ENCODE results near the gene NRXN3. TPM values are rescaled to one million over a fixed set of nuclear protein-coding genes. Genes with fewer than 3 reads are reported as not detected.

Gene NRXN3
- total and polyA plus RNA-seq, 8 donors, result 0.53 to 2.5 (median 1.5) TPM

DNA sequence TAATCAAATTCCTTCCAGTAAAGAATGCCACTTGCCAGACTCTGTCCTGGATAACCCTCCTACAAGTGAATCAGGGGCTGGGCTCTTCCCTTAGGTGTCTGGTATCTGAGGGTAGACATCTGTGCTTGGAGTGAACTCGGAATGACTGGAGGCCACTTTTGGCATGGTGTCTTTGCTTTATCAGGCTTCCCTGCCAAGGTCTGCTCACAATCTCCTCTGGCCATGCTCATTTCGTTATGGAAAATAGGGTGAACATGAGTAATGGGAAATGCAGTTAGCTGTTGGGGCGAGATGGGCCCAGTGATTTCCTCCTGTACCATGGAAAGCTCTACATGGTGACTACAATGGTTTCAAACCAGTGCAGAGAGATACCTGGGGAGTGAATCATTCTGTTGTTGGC lies 212.9 kb downstream of the NRXN3 start:
- no peaks in the 10 kb centered on the region for H3K4me1 ChIP-seq
- no peak overlapping the region for H3K27ac ChIP-seq
- no peak for TF ChIP-seq CTCF (IDR thresholded peaks at IDR 0.05)
- ATAC-seq (no peak), DNase-seq (no peak), FAIRE-seq (no peak)
- no peaks in the 10 kb centered on the region for H3K36me3 ChIP-seq
- 51 to 66% methylated on average over 3 of the region's 3 CpGs for WGBS, 2 donors
- H3K9me3 ChIP-seq, result no peaks in the 10 kb centered on the region
- intact Hi-C loops (cut with DNase I), result no loop called here
- no peak overlapping the region for H3K4me3 ChIP-seq
- H3K27me3 ChIP-seq, result no peaks in the 10 kb centered on the region

DNA sequence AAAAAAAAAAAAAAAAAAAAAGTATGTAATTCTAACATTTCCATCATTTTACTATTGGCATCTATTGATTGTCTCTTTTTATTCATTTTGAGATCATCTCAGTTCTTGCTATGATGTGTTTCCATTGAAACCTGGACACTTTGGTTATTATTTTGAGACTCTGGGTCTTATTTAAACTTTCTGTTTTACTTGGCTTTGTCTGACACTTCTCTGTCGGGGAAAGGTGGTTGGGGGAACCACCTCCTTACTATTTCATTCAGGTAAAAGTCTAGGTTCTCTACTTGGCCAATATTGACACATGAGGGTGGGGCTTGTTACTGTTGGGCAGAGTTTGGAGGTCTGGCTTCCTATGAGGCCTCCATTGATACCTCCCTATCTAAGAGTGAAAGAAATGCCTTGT lies 228.0 kb downstream of the NRXN3 start:
- TF ChIP-seq CTCF (IDR thresholded peaks at IDR 0.05), result no peak
- DNase-seq, result no peak
- Histone ChIP-seq H3K4me3 (no peak overlapping the region), H3K4me1 (no peaks in the 10 kb centered on the region), H3K27me3 (peaks cover 0 to 6% (median 0%) of the 10 kb centered on the region in 4 donors), H3K9me3 (no peaks in the 10 kb centered on the region), H3K27ac (no peak overlapping the region), H3K36me3 (no peaks in the 10 kb centered on the region)
- whole genome bisulfite sequencing, 2 donors, result 35 to 47% methylated on average over 1 of the region's 1 CpG
- intact Hi-C loops (cut with DNase I), result no loop called here
- ATAC-seq, result no peak
- FAIRE-seq, result no peak

DNA sequence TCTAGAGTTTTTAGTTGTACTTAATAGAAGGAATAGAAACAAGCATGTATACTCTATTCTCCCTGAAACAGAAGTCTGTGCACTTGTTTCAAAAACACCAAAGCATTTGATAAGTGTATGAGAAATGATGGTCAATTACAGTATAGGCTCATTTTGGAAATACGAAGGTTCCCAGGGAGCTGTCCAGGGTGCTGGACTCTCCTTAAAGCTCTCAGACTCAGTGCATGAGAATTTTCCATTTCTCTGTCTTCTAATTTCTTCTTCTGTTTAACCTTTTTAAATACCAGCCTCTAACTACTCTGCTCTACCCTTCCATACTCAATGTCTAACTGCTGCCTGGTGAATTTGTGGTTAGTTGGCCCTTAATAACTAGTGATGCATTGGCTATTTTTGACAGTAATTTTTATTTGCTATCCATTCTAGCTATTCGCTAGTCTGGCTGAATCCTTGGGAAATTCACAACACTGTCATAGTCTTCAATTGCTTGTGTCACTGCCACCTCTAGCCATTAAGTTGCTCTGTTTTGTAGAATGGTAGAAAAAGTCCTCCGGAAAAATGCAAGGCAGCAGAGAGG lies 229.2 kb downstream of the NRXN3 start:
- no peak for DNase-seq
- Histone ChIP-seq H3K27me3 (peaks cover 0 to 6% (median 0%) of the 10 kb centered on the region in 4 donors), H3K36me3 (no peaks in the 10 kb centered on the region), H3K4me1 (no peaks in the 10 kb centered on the region), H3K27ac (no peak overlapping the region), H3K4me3 (no peak overlapping the region), H3K9me3 (no peaks in the 10 kb centered on the region)
- intact Hi-C loops (cut with DNase I), result no loop called here
- ATAC-seq, result no peak
- TF ChIP-seq CTCF (IDR thresholded peaks at IDR 0.05), result no peak
- no peak for FAIRE-seq
- 48 to 54% methylated on average over 3 of the region's 3 CpGs for WGBS, 2 donors

GRCh38 chr14:78401866-78402265 lies 231.7 kb downstream of the NRXN3 start:
- peaks cover 0 to 6% (median 0%) of the 10 kb centered on the region in 4 donors for H3K27me3 ChIP-seq
- TF ChIP-seq CTCF (IDR thresholded peaks at IDR 0.05), result no peak
- H3K9me3 ChIP-seq, result no peaks in the 10 kb centered on the region
- H3K27ac ChIP-seq, result no peak overlapping the region
- 61 to 77% methylated on average over 3 of the region's 3 CpGs for WGBS, 2 donors
- DNase-seq (no peak), ATAC-seq (no peak), FAIRE-seq (no peak)
- no peak overlapping the region for H3K4me3 ChIP-seq
- H3K36me3 ChIP-seq, result no peaks in the 10 kb centered on the region
- intact Hi-C loops (cut with DNase I), result no loop called here
- no peaks in the 10 kb centered on the region for H3K4me1 ChIP-seq

DNA sequence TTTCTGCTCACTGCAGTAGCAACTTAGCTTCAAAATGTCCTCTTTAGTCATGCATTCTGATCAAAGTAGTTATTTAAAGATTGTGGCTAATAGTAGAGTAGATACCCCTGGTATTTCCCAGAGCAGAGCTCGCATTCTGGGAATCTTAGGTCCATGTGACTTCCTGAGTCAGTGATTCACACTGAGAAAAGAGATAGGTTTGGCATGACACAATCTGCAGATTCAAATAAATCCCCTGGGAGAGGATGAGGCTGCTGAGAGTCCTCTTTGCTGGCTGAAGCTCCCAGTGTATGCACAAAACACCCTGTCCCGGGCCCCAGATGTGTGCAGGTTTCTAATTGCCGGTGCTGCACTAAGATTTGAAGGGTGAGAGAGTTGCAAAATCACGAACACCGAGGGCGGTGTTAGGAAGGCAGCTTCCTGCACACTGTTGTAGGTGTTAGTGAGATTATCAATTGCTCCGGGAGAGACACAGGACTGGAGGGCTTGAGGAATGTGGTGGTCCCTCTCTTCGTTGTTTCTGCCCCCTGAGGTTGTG lies 233.2 kb downstream of the NRXN3 start:
- Histone ChIP-seq H3K27me3 (no peaks in the 10 kb centered on the region), H3K4me3 (no peak overlapping the region), H3K4me1 (no peaks in the 10 kb centered on the region), H3K36me3 (no peaks in the 10 kb centered on the region), H3K27ac (no peak overlapping the region), H3K9me3 (no peaks in the 10 kb centered on the region)
- no peak for FAIRE-seq
- DNase-seq, result no peak
- intact Hi-C loops (cut with DNase I), result no loop called here
- WGBS, 2 donors, result 16 to 20% methylated on average over 8 of the region's 8 CpGs
- no peak for ATAC-seq
- no peak for TF ChIP-seq CTCF (IDR thresholded peaks at IDR 0.05)

All from pancreas (tissue), 10 donors.